GM12874 (cell line): Measurements from ENCODE around the gene NEK2.

Source experiments
- CTCF ChIP-seq: IDR thresholded peaks from 2 replicates; pipeline ENCODE4 v1.5.1; 2011; ENCODE audit warnings: low read depth, mild to moderate bottlenecking, control low read depth, low read length, moderate library complexity; ENCODE audit not compliant: insufficient read depth

The NEK2 gene

GRCh38 chr1:211701733-211702132 is 26.3 kb upstream of the NEK2 start:
- no peak for TF ChIP-seq CTCF

GRCh38 chr1:211699059-211699458 is 23.6 kb upstream of the NEK2 start:
- TF ChIP-seq CTCF = no peak

GRCh38 chr1:211698161-211699026 is 23.0 kb upstream of the NEK2 start:
- peak; percentile 98 for TF ChIP-seq CTCF

DNA sequence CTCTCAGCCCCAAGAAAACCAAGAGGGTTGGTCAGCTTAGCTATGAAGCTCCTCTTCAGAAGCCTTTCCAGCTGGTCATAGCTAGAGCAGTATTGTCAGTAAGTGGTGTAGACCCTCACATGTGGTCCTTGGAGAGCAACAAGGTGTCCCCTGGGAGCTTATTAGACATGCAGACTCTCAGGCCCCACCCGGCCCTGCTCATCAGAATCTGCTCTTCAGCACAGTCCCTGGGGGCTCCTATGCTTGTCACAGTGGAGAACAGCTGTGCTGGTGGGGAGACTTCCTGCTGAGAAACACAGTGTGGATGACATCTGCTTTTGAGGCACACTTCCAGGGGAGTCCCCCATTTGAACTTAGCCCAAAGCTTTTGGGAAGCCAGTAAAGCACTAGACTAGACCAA is 21.9 kb upstream of the NEK2 start:
- TF ChIP-seq CTCF = no peak

DNA sequence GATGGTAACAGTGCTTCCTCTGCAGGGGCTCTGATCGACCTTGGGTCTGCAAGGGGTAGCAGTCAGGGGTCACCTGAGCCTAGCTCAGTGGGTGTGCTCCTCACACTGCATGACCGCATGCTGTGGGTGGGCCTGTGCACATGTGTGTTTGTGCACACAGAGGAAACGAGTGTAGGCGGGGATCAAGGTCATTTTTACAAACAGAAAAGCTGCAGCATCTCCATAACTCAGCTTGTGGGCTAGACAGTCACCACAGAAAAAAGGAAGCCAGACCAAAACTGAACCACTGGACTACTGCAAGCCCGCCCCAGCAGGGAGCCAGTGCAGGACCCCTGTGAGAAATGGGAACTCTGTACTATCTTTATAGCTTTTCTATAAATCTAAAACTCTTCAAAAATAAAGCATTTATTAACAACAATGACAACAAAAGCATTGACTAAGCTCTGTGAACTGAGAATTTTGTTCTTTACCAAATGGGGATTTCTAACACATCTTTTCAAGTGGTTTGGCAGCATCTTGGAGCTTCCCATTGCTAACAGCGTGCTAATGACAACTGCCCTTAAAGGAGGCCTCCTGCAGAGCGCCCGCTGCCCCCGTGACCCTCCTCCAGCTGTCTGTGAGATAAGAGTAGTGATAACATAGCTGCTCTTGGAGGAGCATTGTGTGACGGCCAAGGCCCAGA is 19.9 kb upstream of the NEK2 start:
- TF ChIP-seq CTCF = no peak

- TF ChIP-seq CTCF = no peak
These were observed 13.0 kb upstream of the NEK2 start for GRCh38 chr1:211688421-211688820.

DNA sequence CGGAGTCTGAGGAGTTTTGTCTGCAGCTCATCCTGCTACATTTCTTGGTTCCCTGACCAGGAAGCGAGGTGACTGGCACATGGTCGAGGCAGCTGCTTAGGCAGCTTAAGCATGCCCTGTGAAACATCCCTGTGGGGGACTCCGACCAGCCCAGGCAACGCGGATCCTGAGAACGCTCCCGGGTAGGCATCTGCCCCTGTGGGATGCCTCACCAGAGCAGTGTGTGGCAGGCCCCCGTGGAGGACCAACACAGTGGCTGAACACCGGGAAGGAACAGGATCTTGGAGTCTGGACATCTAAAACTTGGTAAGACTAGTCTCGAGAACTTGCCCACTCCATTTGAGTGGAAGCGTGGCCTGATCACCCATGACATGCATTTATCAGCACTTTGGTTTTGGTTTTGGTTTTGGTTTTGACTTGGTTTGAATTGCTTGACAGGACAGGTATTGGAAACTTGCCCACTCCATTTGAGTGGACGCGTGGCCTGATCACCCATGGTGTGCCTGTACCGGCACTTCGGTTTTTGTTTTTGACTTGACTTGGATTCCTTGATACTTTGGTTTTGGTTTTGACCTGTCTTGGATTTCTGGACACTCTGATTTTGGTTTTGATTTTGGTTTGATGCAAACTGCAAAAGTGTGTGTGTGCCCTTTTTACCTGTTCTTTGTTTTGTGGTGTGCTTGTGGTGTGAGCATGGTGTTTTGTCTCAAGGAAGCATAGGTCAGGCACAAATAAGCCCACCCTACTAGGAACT is 12.2 kb upstream of the NEK2 start:
- TF ChIP-seq CTCF = no peak
